SK-N-SH (cell line): ENCODE results near the gene SYNPR. TPM values are rescaled to one million over a fixed set of nuclear protein-coding genes. Genes with fewer than 3 reads are reported as not detected.
A peak's percentile ranks its signal among the peaks of the same experiment; 100 is the strongest.

Experiments used
- CTCF ChIA-PET: fragments of 300-600, 350-600 bp; formaldehyde crosslinking; extraction: SDS; loops from one replicate; lab custom pipeline; 2021; lab: Yijun Ruan, JAX
- POLR2A ChIA-PET: fragments of 350-600 bp; sonication (Branson Sonifier 250); formaldehyde crosslinking; extraction: SDS; loops from one replicate; lab custom pipeline; 2020; ENCODE audit warnings: antibody characterized with exemption, inconsistent platforms; lab: Yijun Ruan, JAX
- DNase-seq: peaks from one replicate; pipeline ENCODE4 v3.0.0; 2012
- H2AFZ ChIP-seq: fragments of 200-600 bp; sonication (generic); 2 replicates; pipeline ENCODE4 v1.8.1; 2016; ENCODE audit warnings: antibody characterized with exemption, mild to moderate bottlenecking, low read depth
- H3F3A ChIP-seq: fragments of 200-600 bp; sonication (generic); replicated peaks from 2 replicates; pipeline ENCODE3; 2016; ENCODE audit warnings: antibody characterized with exemption, mild to moderate bottlenecking; ENCODE audit not compliant: insufficient read depth
- H3K27ac ChIP-seq, 2 experiments: fragments of 200-500 bp in 1 of 2; fragments of 200-600 bp in 1 of 2; sonication (Bioruptor generic) in 1 of 2; sonication (generic), shearing (Covaris generic) in 1 of 2; 2 replicates each; pipeline versions ENCODE4 v1.5.1 to v1.6.1; 2014 to 2016; ENCODE audit warnings: low read depth in 2 of 2, inconsistent platforms in 1 of 2, low read length in 1 of 2, mild to moderate bottlenecking in 1 of 2, mixed read lengths in 1 of 2
- H3K27me3 ChIP-seq: fragments of 200-600 bp; sonication (generic), shearing (Covaris generic); 2 replicates; pipeline ENCODE4 v1.6.1; 2016; ENCODE audit warnings: mixed run types; ENCODE audit not compliant: insufficient read depth
- H3K36me3 ChIP-seq, 2 experiments: fragments of 200-500 bp in 1 of 2; fragments of 200-600 bp in 1 of 2; sonication (Bioruptor generic) in 1 of 2; sonication (generic) in 1 of 2; replicated peaks in 1 of 2; 2 replicates each; pipeline versions ENCODE3 to v1.5.1; 2014 to 2016; ENCODE audit warnings: low read length in 1 of 2, mild to moderate bottlenecking in 1 of 2; ENCODE audit not compliant: insufficient read depth in 2 of 2, control insufficient read depth in 1 of 2
- H3K4me1 ChIP-seq, 2 experiments: fragments of 200-500 bp in 1 of 2; fragments of 200-600 bp in 1 of 2; sonication (Bioruptor generic) in 1 of 2; sonication (generic), shearing (Covaris generic) in 1 of 2; 2 replicates each; pipeline versions ENCODE4 v1.5.1 to v1.6.1; 2014 to 2016; ENCODE audit warnings: low read depth in 1 of 2, low read length in 1 of 2, mixed run types in 1 of 2; ENCODE audit not compliant: insufficient read depth in 2 of 2, control insufficient read depth in 1 of 2
- H3K4me2 ChIP-seq: fragments of 200-600 bp; sonication (generic), shearing (Covaris generic); 2 replicates; pipeline ENCODE4 v1.6.1; 2017; ENCODE audit warnings: mixed run types
- H3K4me3 ChIP-seq, 2 experiments: fragments of 200-500 bp in 1 of 2; fragments of 200-600 bp in 1 of 2; sonication (Bioruptor generic) in 1 of 2; sonication (generic), shearing (Covaris generic) in 1 of 2; 2 replicates each; pipeline versions ENCODE4 v1.5.1 to v1.8.1; 2014 to 2016; ENCODE audit warnings: low read depth in 2 of 2, inconsistent platforms in 1 of 2, low read length in 1 of 2, mild to moderate bottlenecking in 1 of 2, mixed read lengths in 1 of 2, moderate library complexity in 1 of 2
- H3K79me2 ChIP-seq: fragments of 200-600 bp; sonication (generic); 2 replicates; pipeline ENCODE4 v1.8.1; 2017; ENCODE audit warnings: mild to moderate bottlenecking; ENCODE audit not compliant: insufficient read depth
- H3K9ac ChIP-seq: fragments of 200-600 bp; sonication (generic); 2 replicates; pipeline ENCODE4 v1.6.1; 2017; ENCODE audit warnings: mixed run types
- H3K9me2 ChIP-seq: fragments of 200-600 bp; sonication (generic); 2 replicates; pipeline ENCODE4 v1.6.1; 2017; ENCODE audit warnings: mixed run types
- H3K9me3 ChIP-seq: fragments of 200-600 bp; sonication (generic); 2 replicates; pipeline ENCODE4 v1.6.1; 2017; ENCODE audit warnings: mixed run types, mild to moderate bottlenecking, moderate library complexity
- H4K20me1 ChIP-seq: fragments of 200-600 bp; sonication (generic); 2 replicates; pipeline ENCODE4 v1.6.1; 2017; ENCODE audit warnings: mild to moderate bottlenecking, mixed run types; ENCODE audit not compliant: insufficient read depth
- CHD2 ChIP-seq: fragments of 150-350 bp; IDR thresholded peaks from 2 replicates; pipeline ENCODE4 v1.6.1; 2018; ENCODE audit warnings: low read length; ENCODE audit not compliant: partially characterized antibody
- CTCF ChIP-seq: fragments of 200-600 bp; sonication (generic); IDR thresholded peaks from 2 replicates; pipeline ENCODE4 v1.6.1; 2017; ENCODE audit warnings: antibody characterized with exemption, mild to moderate bottlenecking, moderate library complexity
- ELF1 ChIP-seq: IDR thresholded peaks from 2 replicates; pipeline ENCODE4 v1.4.0; 2012
- EP300 ChIP-seq, 2 experiments: IDR thresholded peaks; 2 replicates each; pipeline versions ENCODE4 v1.4.0 to v1.6.1; 2012; ENCODE audit warnings: borderline replicate concordance in 1 of 2, low read depth in 1 of 2, low read length in 1 of 2
- EZH2phosphoT487 ChIP-seq: fragments of 200-600 bp; sonication (generic); IDR thresholded peaks from 2 replicates; pipeline ENCODE4 v1.6.1; 2017; ENCODE audit warnings: low read depth, mixed run types, mild to moderate bottlenecking, antibody characterized with exemption, moderate library complexity, borderline replicate concordance
- FOXJ3 ChIP-seq: sonication (generic); formaldehyde crosslinking; IDR thresholded peaks from 2 replicates; pipeline ENCODE4 v1.5.1; 2020; ENCODE audit warnings: mild to moderate bottlenecking, missing genetic modification reagents
- FOXM1 ChIP-seq: IDR thresholded peaks from 2 replicates; pipeline ENCODE4 v1.4.0; 2012; ENCODE audit warnings: low read depth, mild to moderate bottlenecking
- GABPA ChIP-seq: IDR thresholded peaks from 2 replicates; pipeline ENCODE4 v1.4.0; 2012; ENCODE audit warnings: low read depth, mild to moderate bottlenecking
- GATA2 ChIP-seq: sonication (generic); formaldehyde crosslinking; IDR thresholded peaks from 2 replicates; pipeline ENCODE4 v1.5.0; 2020; ENCODE audit warnings: mild to moderate bottlenecking, missing genetic modification reagents
- IRF3 ChIP-seq: fragments of 150-350 bp; IDR thresholded peaks from 2 replicates; pipeline ENCODE4 v1.6.1; 2016; ENCODE audit warnings: mild to moderate bottlenecking, low read depth, low read length
- JUND ChIP-seq: IDR thresholded peaks from 2 replicates; pipeline ENCODE4 v1.4.0; 2012
- MAX ChIP-seq: IDR thresholded peaks from 2 replicates; pipeline ENCODE4 v1.4.0; 2012; ENCODE audit warnings: low read depth
- MXI1 ChIP-seq: IDR thresholded peaks from 2 replicates; pipeline ENCODE4 v1.6.1; 2012; ENCODE audit warnings: mild to moderate bottlenecking, low read depth, low read length, improper control_type of control experiment
- NFIC ChIP-seq: IDR thresholded peaks from 2 replicates; pipeline ENCODE4 v1.4.0; 2012; ENCODE audit warnings: borderline replicate concordance
- NRF1 ChIP-seq: IDR thresholded peaks from 2 replicates; pipeline ENCODE4 v1.6.1; 2012; ENCODE audit warnings: low read depth, mild to moderate bottlenecking, low read length
- PBX3 ChIP-seq: IDR thresholded peaks from 2 replicates; pipeline ENCODE4; 2012
- POLR2AphosphoS5 ChIP-seq: IDR thresholded peaks from 2 replicates; pipeline ENCODE4 v1.6.1; 2012; ENCODE audit warnings: low read depth, low read length
- RAD21 ChIP-seq: IDR thresholded peaks from 2 replicates; pipeline ENCODE4 v1.6.1; 2012; ENCODE audit warnings: mild to moderate bottlenecking, low read length
- REST ChIP-seq: IDR thresholded peaks from 2 replicates; pipeline ENCODE4 v1.6.1; 2012; ENCODE audit warnings: mild to moderate bottlenecking, low read depth, low read length, moderate library complexity
- RXRA ChIP-seq: IDR thresholded peaks from 2 replicates; pipeline ENCODE4 v1.4.0; 2012; ENCODE audit warnings: low read depth, mild to moderate bottlenecking, borderline replicate concordance
- SIN3A ChIP-seq: IDR thresholded peaks from 2 replicates; pipeline ENCODE4 v1.6.1; 2012; ENCODE audit warnings: low read depth, mild to moderate bottlenecking, low read length, moderate library complexity, borderline replicate concordance
- YY1 ChIP-seq: IDR thresholded peaks from 2 replicates; pipeline ENCODE4 v1.4.0; 2012; ENCODE audit warnings: low read depth, mild to moderate bottlenecking
- WGBS: methylation state at CpG from one replicate; pipeline ENCODE4 v1.1.6; 2017; ENCODE audit warnings: low lambda C conversion rate; 5-methylcytosine and 5-hydroxymethylcytosine counted together
- polyA plus RNA-seq, 3 experiments: library from polyadenylated mRNA; depleted of rRNA; stranded (reverse); fragments of >200 nt; gene quantifications; 2 replicates each; pipeline ENCODE4 v1.2.3, GENCODE V29; 2012

The SYNPR gene
- polyA plus RNA-seq, 1 of the 3 experiments (the other 2 are of a cell fraction) = not detected

GRCh38 chr3:63338351-63338750 lies 60.2 kb downstream of the SYNPR start (continued):
- TF ChIP-seq PBX3 (no peak), CHD2 (no peak), GABPA (no peak), GATA2 (CRISPR knock-in tag) (no peak), SIN3A (no peak), FOXM1 (no peak), EP300 (IDR thresholded peaks at IDR 0.05; ENCODE audit: borderline replicate concordance in 1 of 2, low read depth in 1 of 2, low read length in 1 of 2) (no peak), NFIC (no peak)
- TF ChIP-seq, all 33 proteins: peak for 0

GRCh38 chr3:63343674-63344073 lies 65.6 kb downstream of the SYNPR start:
- WGBS = 2% methylated on average over 9 of the region's 9 CpGs
- Histone ChIP-seq H3K27me3 (no peaks in the 10 kb centered on the region), H3K4me2 (peak overlapping the region; percentile 58), H4K20me1 (no peaks in the 10 kb centered on the region; the same call in 1 of the 2 replicates), H3K27ac (peak overlapping the region; percentile 77 to 90), H3K9me3 (no peaks in the 10 kb centered on the region), H3F3A (peaks cover 12% of the 10 kb centered on the region), H3K4me3 (peak overlapping the region in 1 of 2 experiments; percentile 20; a peak in 1 of 4 replicates), H3K9me2 (no peaks in the 10 kb centered on the region), H3K4me1 (peaks cover 7 to 16% of the 10 kb centered on the region in 2 experiments; a peak in 3 of 4 replicates), H3K79me2 (no peaks in the 10 kb centered on the region), H2AFZ (no peak overlapping the region), H3K9ac (peak overlapping the region; percentile 12; the same call in 1 of the 2 replicates), H3K36me3 (no peaks in the 10 kb centered on the region)
- peak; percentile 81 for DNase-seq
- POLR2A ChIA-PET = interaction anchor here (0.6 kb wide), 2 partner anchors 475 to 520 kb away, joined by 3 read pairs; partner anchors contain the start of genes ATXN7 and THOC7
- CTCF ChIA-PET = interaction anchor here (1.4 to 4.7 kb wide), 4 partner anchors 10 to 680 kb away, joined by 4 to 34 read pairs (median 8); partner anchors contain the start of genes C3orf49 and PSMD6
- TF ChIP-seq CTCF = no peak
- TF ChIP-seq RXRA = peak; percentile 87
- TF ChIP-seq IRF3 = no peak
- TF ChIP-seq NRF1 = no peak
- peak; percentile 51; the same call in 1 of the 2 replicates for TF ChIP-seq MXI1
- TF ChIP-seq FOXJ3 = peak; percentile 89
- peak; percentile 74 for TF ChIP-seq REST
- peak; percentile 42; the same call in 1 of the 2 replicates for TF ChIP-seq YY1
- peak; percentile 89; the same call in 1 of the 2 replicates for TF ChIP-seq SIN3A
- peak; percentile 96 to 98 for TF ChIP-seq EP300 (IDR thresholded peaks at IDR 0.05; ENCODE audit: borderline replicate concordance in 1 of 2, low read depth in 1 of 2, low read length in 1 of 2)
- TF ChIP-seq MAX = peak; percentile 76
- no peak for TF ChIP-seq EZH2phosphoT487
- TF ChIP-seq JUND = peak; percentile 99
- TF ChIP-seq PBX3 = peak; percentile 96
- TF ChIP-seq RAD21 = peak; percentile 11; the same call in 1 of the 2 replicates
- TF ChIP-seq GABPA = no peak
- peak; percentile 88 for TF ChIP-seq GATA2 (CRISPR knock-in tag)
- TF ChIP-seq ELF1 = no peak; the same call in 1 of the 2 replicates
- TF ChIP-seq POLR2AphosphoS5 = peak; percentile 98
